Measurements from ENCODE around the gene RBM8A.

DNA sequence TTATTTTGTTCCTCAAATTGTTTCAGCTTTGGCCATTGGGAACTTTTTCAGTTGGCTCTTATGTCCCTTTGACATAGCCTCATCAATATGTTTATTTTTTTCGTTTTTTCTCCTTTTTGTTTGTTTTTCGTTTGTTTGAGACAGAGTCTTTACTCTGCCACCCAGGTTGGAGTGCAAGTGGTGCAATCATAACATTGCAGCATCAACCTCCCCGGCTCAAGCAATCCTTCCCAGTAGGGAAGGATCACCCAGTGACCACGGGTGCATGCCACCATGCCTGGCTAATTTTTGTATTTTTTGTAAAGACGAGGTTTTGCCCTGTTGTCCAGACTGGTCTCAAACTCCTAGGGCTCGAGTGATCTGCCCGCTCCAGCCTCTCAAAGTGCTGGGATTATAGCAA, 45.3 kb upstream of the RBM8A start:
- TF ChIP-seq, protein P1, sequence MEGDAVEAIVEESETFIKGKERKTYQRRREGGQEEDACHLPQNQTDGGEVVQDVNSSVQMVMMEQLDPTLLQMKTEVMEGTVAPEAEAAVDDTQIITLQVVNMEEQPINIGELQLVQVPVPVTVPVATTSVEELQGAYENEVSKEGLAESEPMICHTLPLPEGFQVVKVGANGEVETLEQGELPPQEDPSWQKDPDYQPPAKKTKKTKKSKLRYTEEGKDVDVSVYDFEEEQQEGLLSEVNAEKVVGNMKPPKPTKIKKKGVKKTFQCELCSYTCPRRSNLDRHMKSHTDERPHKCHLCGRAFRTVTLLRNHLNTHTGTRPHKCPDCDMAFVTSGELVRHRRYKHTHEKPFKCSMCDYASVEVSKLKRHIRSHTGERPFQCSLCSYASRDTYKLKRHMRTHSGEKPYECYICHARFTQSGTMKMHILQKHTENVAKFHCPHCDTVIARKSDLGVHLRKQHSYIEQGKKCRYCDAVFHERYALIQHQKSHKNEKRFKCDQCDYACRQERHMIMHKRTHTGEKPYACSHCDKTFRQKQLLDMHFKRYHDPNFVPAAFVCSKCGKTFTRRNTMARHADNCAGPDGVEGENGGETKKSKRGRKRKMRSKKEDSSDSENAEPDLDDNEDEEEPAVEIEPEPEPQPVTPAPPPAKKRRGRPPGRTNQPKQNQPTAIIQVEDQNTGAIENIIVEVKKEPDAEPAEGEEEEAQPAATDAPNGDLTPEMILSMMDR (conservative IDR thresholded peaks at IDR 0.05; ENCODE audit: low read length) = no peak
- TF ChIP-seq EZH2phosphoT487 (IDR thresholded peaks at IDR 0.05; ENCODE audit: borderline replicate concordance, low read depth, low read length) = no peak
